Parathyroid adenoma (tissue), 2 donors: ENCODE data around the gene PIK3C3.

Experiments
- H2AFZ ChIP-seq: fragments of 300-600 bp; sonication (generic); one replicate; pipeline ENCODE4 v1.7.0; 2017; ENCODE audit warnings: antibody characterized with exemption, mild to moderate bottlenecking
- H3K27ac ChIP-seq: fragments of 300-600 bp; sonication (generic); one replicate; pipeline ENCODE4 v1.7.0; 2017
- H3K27me3 ChIP-seq: fragments of 300-600 bp; sonication (generic); one replicate; pipeline ENCODE4 v1.7.0; 2017; ENCODE audit warnings: low read length; ENCODE audit not compliant: control insufficient read depth, insufficient read depth
- H3K36me3 ChIP-seq: fragments of 300-600 bp; sonication (generic); one replicate; pipeline ENCODE4 v1.7.0; 2017; ENCODE audit warnings: low read length; ENCODE audit not compliant: control insufficient read depth, insufficient read depth
- H3K4me1 ChIP-seq: fragments of 300-600 bp; sonication (generic); one replicate; pipeline ENCODE4 v1.7.0; 2017; ENCODE audit warnings: control low read depth
- H3K4me2 ChIP-seq: fragments of 300-600 bp; sonication (generic); one replicate; pipeline ENCODE4 v1.7.0; 2017; ENCODE audit warnings: low read length
- H3K4me3 ChIP-seq: fragments of 300-600 bp; sonication (generic); one replicate; pipeline ENCODE4 v1.7.0; 2017; ENCODE audit warnings: low read depth, low read length
- H3K79me2 ChIP-seq: fragments of 300-600 bp; sonication (generic); one replicate; pipeline ENCODE4 v1.7.0; 2017; ENCODE audit warnings: control low read depth
- H3K9ac ChIP-seq: fragments of 300-600 bp; sonication (generic); one replicate; pipeline ENCODE4 v1.7.0; 2017; ENCODE audit warnings: mild to moderate bottlenecking
- H3K9me3 ChIP-seq: fragments of 300-600 bp; sonication (generic); one replicate; pipeline ENCODE4 v1.7.0; 2017; ENCODE audit warnings: low read length; ENCODE audit not compliant: control insufficient read depth
- CTCF ChIP-seq: fragments of 300-600 bp; sonication (generic); IDR thresholded peaks from one replicate; pipeline ENCODE4 v1.7.0; 2017; ENCODE audit warnings: antibody characterized with exemption, mild to moderate bottlenecking
- donor health status: primary hyperparathyroidism.

PIK3C3 gene

GRCh38 chr18:41932899-41933298 lies 22.1 kb upstream of the PIK3C3 start:
- H3K9ac ChIP-seq: no peak overlapping the region
- H3K79me2 ChIP-seq: no peaks in the 10 kb centered on the region
- TF ChIP-seq CTCF: no peak
- H3K36me3 ChIP-seq: no peaks in the 10 kb centered on the region
- no peaks in the 10 kb centered on the region for H3K4me1 ChIP-seq
- H3K27ac ChIP-seq: no peak overlapping the region
- no peaks in the 10 kb centered on the region for H3K27me3 ChIP-seq
- H3K4me2 ChIP-seq: no peak overlapping the region
- H2AFZ ChIP-seq: no peak overlapping the region
- H3K9me3 ChIP-seq: no peaks in the 10 kb centered on the region
- no peak overlapping the region for H3K4me3 ChIP-seq

GRCh38 chr18:41933778-41934177 lies 21.3 kb upstream of the PIK3C3 start:
- H3K9me3 ChIP-seq: no peaks in the 10 kb centered on the region
- H3K27ac ChIP-seq: no peak overlapping the region
- H3K79me2 ChIP-seq: no peaks in the 10 kb centered on the region
- no peak overlapping the region for H3K4me3 ChIP-seq
- H3K4me2 ChIP-seq: no peak overlapping the region
- H3K9ac ChIP-seq: no peak overlapping the region
- no peak for TF ChIP-seq CTCF
- no peaks in the 10 kb centered on the region for H3K36me3 ChIP-seq
- H3K4me1 ChIP-seq: no peaks in the 10 kb centered on the region
- no peak overlapping the region for H2AFZ ChIP-seq
- no peaks in the 10 kb centered on the region for H3K27me3 ChIP-seq

DNA sequence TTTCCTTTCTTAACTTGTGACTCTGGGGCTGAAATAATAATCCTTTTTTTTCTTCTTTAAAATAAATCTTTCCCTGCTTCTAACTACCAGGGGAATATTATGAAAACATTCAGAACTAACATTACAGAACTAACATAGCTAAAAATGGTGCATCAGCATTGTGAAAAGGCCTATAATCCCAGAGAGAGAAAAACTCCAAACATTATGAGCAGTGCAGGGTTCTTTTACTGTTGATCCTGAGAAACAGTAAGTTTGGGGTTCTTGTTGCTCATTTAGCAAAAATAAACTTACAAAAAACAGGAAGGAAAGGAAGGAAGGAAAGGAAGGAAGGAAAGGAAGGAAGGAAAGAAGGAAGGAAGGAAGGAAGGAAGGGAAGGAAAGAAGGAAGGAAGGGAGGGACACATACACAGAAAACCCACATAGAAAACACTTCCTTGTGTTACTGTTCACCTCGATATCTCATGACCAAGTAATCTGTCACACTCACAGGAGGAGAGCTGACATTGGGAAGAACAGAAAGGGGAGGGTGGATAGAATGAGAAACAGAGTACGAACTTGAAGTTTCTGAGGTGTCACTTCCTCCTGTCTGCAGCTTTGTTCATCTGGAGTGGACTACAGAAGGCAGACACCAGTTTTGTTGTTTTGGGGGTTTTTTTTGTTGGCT lies 18.4 kb upstream of the PIK3C3 start:
- Histone ChIP-seq H3K36me3 (no peaks in the 10 kb centered on the region), H3K4me3 (no peak overlapping the region), H3K9me3 (no peaks in the 10 kb centered on the region), H3K27ac (no peak overlapping the region), H3K4me1 (no peaks in the 10 kb centered on the region), H2AFZ (no peak overlapping the region), H3K9ac (no peak overlapping the region), H3K27me3 (no peaks in the 10 kb centered on the region), H3K4me2 (no peak overlapping the region), H3K79me2 (no peaks in the 10 kb centered on the region)
- no peak for TF ChIP-seq CTCF

DNA sequence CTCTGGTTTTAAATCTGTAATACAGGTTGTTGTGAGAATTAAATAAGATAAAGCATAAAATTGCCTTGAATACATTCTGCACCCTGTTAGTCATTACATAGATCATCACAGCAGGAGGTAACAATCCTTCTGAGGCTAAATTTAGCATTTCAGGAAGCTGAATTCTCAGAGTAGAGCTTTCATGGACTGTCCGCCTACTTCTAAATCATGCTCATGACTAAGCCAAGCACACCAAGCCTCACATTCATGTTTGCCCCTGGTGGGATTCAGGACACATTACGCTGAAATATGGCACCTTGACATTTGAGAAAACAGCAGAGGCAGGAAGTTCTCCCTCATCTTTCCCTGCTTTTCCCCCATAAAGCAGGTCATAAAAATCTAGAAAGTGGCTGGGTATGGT lies 16.6 kb upstream of the PIK3C3 start:
- no peaks in the 10 kb centered on the region for H3K9me3 ChIP-seq
- TF ChIP-seq CTCF: no peak
- H3K79me2 ChIP-seq: no peaks in the 10 kb centered on the region
- H3K27me3 ChIP-seq: no peaks in the 10 kb centered on the region
- no peak overlapping the region for H2AFZ ChIP-seq
- H3K9ac ChIP-seq: no peak overlapping the region
- H3K4me2 ChIP-seq: no peak overlapping the region
- H3K4me3 ChIP-seq: no peak overlapping the region
- no peak overlapping the region for H3K27ac ChIP-seq
- H3K36me3 ChIP-seq: no peaks in the 10 kb centered on the region
- no peaks in the 10 kb centered on the region for H3K4me1 ChIP-seq

DNA sequence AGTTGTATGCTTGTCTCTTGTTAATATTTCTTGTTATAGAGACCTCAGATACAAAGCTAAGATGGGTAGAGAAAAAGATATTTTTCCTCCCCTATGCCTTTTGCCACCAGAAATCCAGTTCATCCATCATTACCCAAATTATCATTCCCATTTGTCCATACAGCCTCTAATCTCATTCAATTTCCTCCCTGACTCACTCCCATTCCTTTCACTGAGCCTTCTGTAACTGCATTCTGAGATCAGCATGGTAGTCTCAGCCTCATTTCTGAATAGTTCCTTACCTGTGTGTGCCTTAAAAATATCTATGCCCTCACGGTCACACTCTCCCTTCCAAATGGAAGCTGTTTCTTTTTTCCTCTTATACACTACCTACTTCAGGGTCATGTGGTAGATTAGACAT lies 15.7 kb upstream of the PIK3C3 start:
- H2AFZ ChIP-seq: no peak overlapping the region
- no peak for TF ChIP-seq CTCF
- H3K4me2 ChIP-seq: no peak overlapping the region
- no peaks in the 10 kb centered on the region for H3K27me3 ChIP-seq
- no peak overlapping the region for H3K27ac ChIP-seq
- no peaks in the 10 kb centered on the region for H3K79me2 ChIP-seq
- H3K4me1 ChIP-seq: no peaks in the 10 kb centered on the region
- H3K4me3 ChIP-seq: no peak overlapping the region
- H3K9ac ChIP-seq: no peak overlapping the region
- H3K9me3 ChIP-seq: no peaks in the 10 kb centered on the region
- no peaks in the 10 kb centered on the region for H3K36me3 ChIP-seq
